WTC11 (cell line): ENCODE data around the gene RPL31. TPM values are rescaled to one million over a fixed set of nuclear protein-coding genes. Genes with fewer than 3 reads are reported as not detected.

Source experiments
- ATAC-seq: fragments of 200-7000 bp; cut with Tn5 transposase; 2 replicates; pipeline ENCODE4 v1.10.0; 2021; ENCODE audit warnings: mild to moderate bottlenecking, moderate library complexity
- CTCF ChIA-PET: fragments of 300-600 bp; sonication (Branson Sonifier 250); formaldehyde crosslinking; loops from one replicate; lab custom pipeline; 2021; ENCODE audit warnings: antibody characterized with exemption; lab: Charles Lee
- POLR2A ChIA-PET: fragments of 350-600 bp; sonication (Branson Sonifier 250); formaldehyde crosslinking; loops from one replicate; lab custom pipeline; 2021; ENCODE audit warnings: antibody characterized with exemption; lab: Charles Lee
- DNase-seq: peaks from one replicate; pipeline ENCODE4 v3.0.0; 2021; ENCODE audit warnings: low spot score
- H3K27ac Mint-ChIP-seq: 2 replicates; pipeline ENCODE4 v1.8.0; 2021; ENCODE audit warnings: mixed read lengths
- H3K27me3 Mint-ChIP-seq: 2 replicates; pipeline ENCODE4 v1.8.0; 2021; ENCODE audit warnings: low read depth, mild to moderate bottlenecking, moderate library complexity, mixed read lengths
- H3K36me3 Mint-ChIP-seq: 2 replicates; pipeline ENCODE4 v1.8.0; 2021; ENCODE audit warnings: mixed read lengths
- H3K4me1 Mint-ChIP-seq: 2 replicates; pipeline ENCODE4 v1.8.0; 2022; ENCODE audit warnings: mixed read lengths
- H3K4me3 Mint-ChIP-seq: 2 replicates; pipeline ENCODE4 v1.8.0; 2021; ENCODE audit warnings: mild to moderate bottlenecking, moderate library complexity, mixed read lengths
- H3K9me3 Mint-ChIP-seq: 2 replicates; pipeline ENCODE4 v1.8.0; 2021; ENCODE audit warnings: mixed read lengths
- CBFB ChIP-seq: sonication (generic); formaldehyde crosslinking; IDR thresholded peaks from 2 replicates; pipeline ENCODE4 v1.8.1; 2022; ENCODE audit warnings: mild to moderate bottlenecking, low read depth, missing genetic modification reagents
- ETV6 ChIP-seq: sonication (generic); formaldehyde crosslinking; IDR thresholded peaks from 2 replicates; pipeline ENCODE4 v1.8.1; 2022; ENCODE audit warnings: mild to moderate bottlenecking, missing genetic modification reagents
- GABPB1 ChIP-seq: sonication (generic); formaldehyde crosslinking; IDR thresholded peaks from 2 replicates; pipeline ENCODE4 v1.8.1; 2023; ENCODE audit warnings: mild to moderate bottlenecking, missing genetic modification reagents
- GRHL2 ChIP-seq: fragments of 250-450 bp; sonication (Bioruptor Pico); IDR thresholded peaks from 2 replicates; pipeline ENCODE4 v1.8.0; 2022; ENCODE audit warnings: mild to moderate bottlenecking, moderate library complexity; ENCODE audit not compliant: insufficient replicate concordance, severe bottlenecking
- RELA ChIP-seq: sonication (generic); formaldehyde crosslinking; IDR thresholded peaks from 2 replicates; pipeline ENCODE4 v1.8.1; 2022; ENCODE audit warnings: missing genetic modification reagents, mild to moderate bottlenecking, borderline replicate concordance
- SP1 ChIP-seq: sonication (generic); formaldehyde crosslinking; conservative IDR thresholded peaks from 2 replicates; pipeline ENCODE4 v1.8.1; 2022; ENCODE audit warnings: missing genetic modification reagents
- TCF7 ChIP-seq: sonication (generic); formaldehyde crosslinking; IDR thresholded peaks from 2 replicates; pipeline ENCODE4 v1.8.0; 2022; ENCODE audit warnings: mild to moderate bottlenecking, low read depth, missing genetic modification reagents, moderate library complexity
- TEAD1 ChIP-seq: sonication (generic); formaldehyde crosslinking; IDR thresholded peaks from 2 replicates; pipeline ENCODE4 v1.8.0; 2022; ENCODE audit warnings: mild to moderate bottlenecking, missing genetic modification reagents
- TP53 ChIP-seq: sonication (generic); formaldehyde crosslinking; IDR thresholded peaks from 2 replicates; pipeline ENCODE4 v1.8.1; 2023; ENCODE audit warnings: mild to moderate bottlenecking, missing genetic modification reagents
- ZNF263 ChIP-seq: sonication (generic); formaldehyde crosslinking; IDR thresholded peaks from 2 replicates; pipeline ENCODE4 v1.8.1; 2022; ENCODE audit warnings: low read depth, mild to moderate bottlenecking, moderate library complexity, missing genetic modification reagents
- ZNF317 ChIP-seq: sonication (generic); formaldehyde crosslinking; IDR thresholded peaks from 2 replicates; pipeline ENCODE4 v1.8.1; 2023; ENCODE audit warnings: low read depth, mild to moderate bottlenecking, moderate library complexity, missing genetic modification reagents, borderline replicate concordance
- ZNF416 ChIP-seq: fragments of 250-450 bp; sonication (Bioruptor Pico); IDR thresholded peaks from 2 replicates; pipeline ENCODE4 v1.9.0; 2021; ENCODE audit warnings: mild to moderate bottlenecking, inconsistent platforms
- total RNA-seq: library from RNA; stranded (reverse); gene quantifications from 3 replicates; pipeline ENCODE4 v1.2.3, GENCODE V29; 2021
- TF ChIP-seq, protein P1 (sequence below): fragments of 250-450 bp; sonication (Bioruptor Pico); IDR thresholded peaks from 2 replicates; pipeline ENCODE4 v1.9.0; 2021; ENCODE audit warnings: mild to moderate bottlenecking, borderline replicate concordance
- TF ChIP-seq, protein P2 (sequence below): sonication (generic); formaldehyde crosslinking; IDR thresholded peaks from 2 replicates; pipeline ENCODE4 v1.8.1; 2023; ENCODE audit warnings: mild to moderate bottlenecking, missing genetic modification reagents, moderate library complexity
- TF ChIP-seq, protein P3 (sequence below): sonication (generic); formaldehyde crosslinking; IDR thresholded peaks from 2 replicates; pipeline ENCODE4 v1.8.1; 2023; ENCODE audit warnings: mild to moderate bottlenecking, missing genetic modification reagents
- TF ChIP-seq, protein P4 (sequence below): fragments of 200-600 bp; IDR thresholded peaks from 2 replicates; pipeline ENCODE4 v1.8.0; 2022; ENCODE audit warnings: antibody characterized with exemption
- TF ChIP-seq, protein P5 (sequence below): sonication (generic); formaldehyde crosslinking; IDR thresholded peaks from 2 replicates; pipeline ENCODE4 v1.8.1; 2022; ENCODE audit warnings: mild to moderate bottlenecking, missing genetic modification reagents, moderate library complexity, borderline replicate concordance
- TF ChIP-seq, protein P6 (sequence below): sonication (generic); formaldehyde crosslinking; IDR thresholded peaks from 2 replicates; pipeline ENCODE4 v1.8.0; 2022; ENCODE audit warnings: missing genetic modification reagents
- TF ChIP-seq, protein P7 (sequence below): sonication (generic); formaldehyde crosslinking; conservative IDR thresholded peaks from 2 replicates; pipeline ENCODE4 v1.8.1; 2022; ENCODE audit warnings: mild to moderate bottlenecking, missing genetic modification reagents

Gene RPL31
- total RNA-seq, 1 experiment from 2014 or later = 1,590 TPM

DNA sequence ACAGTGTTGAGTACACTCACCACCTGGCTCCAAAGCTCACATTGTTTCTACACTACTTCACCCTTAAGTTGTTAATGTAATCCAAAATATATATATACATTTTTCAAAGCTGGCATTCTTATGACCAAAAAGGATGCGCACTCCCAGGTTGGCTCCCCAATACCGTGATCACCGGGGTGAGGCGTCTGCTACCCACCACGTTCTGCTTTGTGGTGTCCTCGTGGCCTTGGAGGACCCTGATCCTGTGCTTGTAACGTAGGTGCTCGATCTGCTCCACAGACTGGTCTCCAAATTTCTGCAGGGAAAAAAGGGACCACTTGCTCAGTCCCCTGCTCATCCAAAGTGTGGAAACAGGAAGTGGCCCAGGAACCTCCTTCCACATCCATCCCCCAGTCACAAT, 25.8 kb downstream of the RPL31 start:
- Mint-ChIP-seq H3K27ac (no peak overlapping the region), H3K27me3 (no peaks in the 10 kb centered on the region), H3K4me1 (peaks cover 15% of the 10 kb centered on the region)
- ATAC-seq = no peak
- TF ChIP-seq ZNF263 (CRISPR knock-in tag) = no peak
- TF ChIP-seq, protein P1, sequence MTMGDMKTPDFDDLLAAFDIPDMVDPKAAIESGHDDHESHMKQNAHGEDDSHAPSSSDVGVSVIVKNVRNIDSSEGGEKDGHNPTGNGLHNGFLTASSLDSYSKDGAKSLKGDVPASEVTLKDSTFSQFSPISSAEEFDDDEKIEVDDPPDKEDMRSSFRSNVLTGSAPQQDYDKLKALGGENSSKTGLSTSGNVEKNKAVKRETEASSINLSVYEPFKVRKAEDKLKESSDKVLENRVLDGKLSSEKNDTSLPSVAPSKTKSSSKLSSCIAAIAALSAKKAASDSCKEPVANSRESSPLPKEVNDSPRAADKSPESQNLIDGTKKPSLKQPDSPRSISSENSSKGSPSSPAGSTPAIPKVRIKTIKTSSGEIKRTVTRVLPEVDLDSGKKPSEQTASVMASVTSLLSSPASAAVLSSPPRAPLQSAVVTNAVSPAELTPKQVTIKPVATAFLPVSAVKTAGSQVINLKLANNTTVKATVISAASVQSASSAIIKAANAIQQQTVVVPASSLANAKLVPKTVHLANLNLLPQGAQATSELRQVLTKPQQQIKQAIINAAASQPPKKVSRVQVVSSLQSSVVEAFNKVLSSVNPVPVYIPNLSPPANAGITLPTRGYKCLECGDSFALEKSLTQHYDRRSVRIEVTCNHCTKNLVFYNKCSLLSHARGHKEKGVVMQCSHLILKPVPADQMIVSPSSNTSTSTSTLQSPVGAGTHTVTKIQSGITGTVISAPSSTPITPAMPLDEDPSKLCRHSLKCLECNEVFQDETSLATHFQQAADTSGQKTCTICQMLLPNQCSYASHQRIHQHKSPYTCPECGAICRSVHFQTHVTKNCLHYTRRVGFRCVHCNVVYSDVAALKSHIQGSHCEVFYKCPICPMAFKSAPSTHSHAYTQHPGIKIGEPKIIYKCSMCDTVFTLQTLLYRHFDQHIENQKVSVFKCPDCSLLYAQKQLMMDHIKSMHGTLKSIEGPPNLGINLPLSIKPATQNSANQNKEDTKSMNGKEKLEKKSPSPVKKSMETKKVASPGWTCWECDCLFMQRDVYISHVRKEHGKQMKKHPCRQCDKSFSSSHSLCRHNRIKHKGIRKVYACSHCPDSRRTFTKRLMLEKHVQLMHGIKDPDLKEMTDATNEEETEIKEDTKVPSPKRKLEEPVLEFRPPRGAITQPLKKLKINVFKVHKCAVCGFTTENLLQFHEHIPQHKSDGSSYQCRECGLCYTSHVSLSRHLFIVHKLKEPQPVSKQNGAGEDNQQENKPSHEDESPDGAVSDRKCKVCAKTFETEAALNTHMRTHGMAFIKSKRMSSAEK = no peak
- no peak for TF ChIP-seq RELA
- TF ChIP-seq, protein P2, sequence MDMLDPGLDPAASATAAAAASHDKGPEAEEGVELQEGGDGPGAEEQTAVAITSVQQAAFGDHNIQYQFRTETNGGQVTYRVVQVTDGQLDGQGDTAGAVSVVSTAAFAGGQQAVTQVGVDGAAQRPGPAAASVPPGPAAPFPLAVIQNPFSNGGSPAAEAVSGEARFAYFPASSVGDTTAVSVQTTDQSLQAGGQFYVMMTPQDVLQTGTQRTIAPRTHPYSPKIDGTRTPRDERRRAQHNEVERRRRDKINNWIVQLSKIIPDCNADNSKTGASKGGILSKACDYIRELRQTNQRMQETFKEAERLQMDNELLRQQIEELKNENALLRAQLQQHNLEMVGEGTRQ (CRISPR knock-in tag) = no peak
- no peak for TF ChIP-seq ETV6
- no peak for TF ChIP-seq TCF7 (CRISPR knock-in tag)
- TF ChIP-seq, protein P3, sequence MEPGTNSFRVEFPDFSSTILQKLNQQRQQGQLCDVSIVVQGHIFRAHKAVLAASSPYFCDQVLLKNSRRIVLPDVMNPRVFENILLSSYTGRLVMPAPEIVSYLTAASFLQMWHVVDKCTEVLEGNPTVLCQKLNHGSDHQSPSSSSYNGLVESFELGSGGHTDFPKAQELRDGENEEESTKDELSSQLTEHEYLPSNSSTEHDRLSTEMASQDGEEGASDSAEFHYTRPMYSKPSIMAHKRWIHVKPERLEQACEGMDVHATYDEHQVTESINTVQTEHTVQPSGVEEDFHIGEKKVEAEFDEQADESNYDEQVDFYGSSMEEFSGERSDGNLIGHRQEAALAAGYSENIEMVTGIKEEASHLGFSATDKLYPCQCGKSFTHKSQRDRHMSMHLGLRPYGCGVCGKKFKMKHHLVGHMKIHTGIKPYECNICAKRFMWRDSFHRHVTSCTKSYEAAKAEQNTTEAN (CRISPR knock-in tag) = no peak
- TF ChIP-seq ZNF317 (CRISPR knock-in tag) = no peak
- no peak for TF ChIP-seq SP1 (CRISPR knock-in tag)
- no peak for TF ChIP-seq GRHL2
- no peak for TF ChIP-seq CBFB (CRISPR knock-in tag)
- TF ChIP-seq, protein P4, sequence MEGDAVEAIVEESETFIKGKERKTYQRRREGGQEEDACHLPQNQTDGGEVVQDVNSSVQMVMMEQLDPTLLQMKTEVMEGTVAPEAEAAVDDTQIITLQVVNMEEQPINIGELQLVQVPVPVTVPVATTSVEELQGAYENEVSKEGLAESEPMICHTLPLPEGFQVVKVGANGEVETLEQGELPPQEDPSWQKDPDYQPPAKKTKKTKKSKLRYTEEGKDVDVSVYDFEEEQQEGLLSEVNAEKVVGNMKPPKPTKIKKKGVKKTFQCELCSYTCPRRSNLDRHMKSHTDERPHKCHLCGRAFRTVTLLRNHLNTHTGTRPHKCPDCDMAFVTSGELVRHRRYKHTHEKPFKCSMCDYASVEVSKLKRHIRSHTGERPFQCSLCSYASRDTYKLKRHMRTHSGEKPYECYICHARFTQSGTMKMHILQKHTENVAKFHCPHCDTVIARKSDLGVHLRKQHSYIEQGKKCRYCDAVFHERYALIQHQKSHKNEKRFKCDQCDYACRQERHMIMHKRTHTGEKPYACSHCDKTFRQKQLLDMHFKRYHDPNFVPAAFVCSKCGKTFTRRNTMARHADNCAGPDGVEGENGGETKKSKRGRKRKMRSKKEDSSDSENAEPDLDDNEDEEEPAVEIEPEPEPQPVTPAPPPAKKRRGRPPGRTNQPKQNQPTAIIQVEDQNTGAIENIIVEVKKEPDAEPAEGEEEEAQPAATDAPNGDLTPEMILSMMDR = no peak
- TF ChIP-seq, protein P5, sequence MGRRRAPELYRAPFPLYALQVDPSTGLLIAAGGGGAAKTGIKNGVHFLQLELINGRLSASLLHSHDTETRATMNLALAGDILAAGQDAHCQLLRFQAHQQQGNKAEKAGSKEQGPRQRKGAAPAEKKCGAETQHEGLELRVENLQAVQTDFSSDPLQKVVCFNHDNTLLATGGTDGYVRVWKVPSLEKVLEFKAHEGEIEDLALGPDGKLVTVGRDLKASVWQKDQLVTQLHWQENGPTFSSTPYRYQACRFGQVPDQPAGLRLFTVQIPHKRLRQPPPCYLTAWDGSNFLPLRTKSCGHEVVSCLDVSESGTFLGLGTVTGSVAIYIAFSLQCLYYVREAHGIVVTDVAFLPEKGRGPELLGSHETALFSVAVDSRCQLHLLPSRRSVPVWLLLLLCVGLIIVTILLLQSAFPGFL (CRISPR knock-in tag) = no peak
- TF ChIP-seq, protein P6, sequence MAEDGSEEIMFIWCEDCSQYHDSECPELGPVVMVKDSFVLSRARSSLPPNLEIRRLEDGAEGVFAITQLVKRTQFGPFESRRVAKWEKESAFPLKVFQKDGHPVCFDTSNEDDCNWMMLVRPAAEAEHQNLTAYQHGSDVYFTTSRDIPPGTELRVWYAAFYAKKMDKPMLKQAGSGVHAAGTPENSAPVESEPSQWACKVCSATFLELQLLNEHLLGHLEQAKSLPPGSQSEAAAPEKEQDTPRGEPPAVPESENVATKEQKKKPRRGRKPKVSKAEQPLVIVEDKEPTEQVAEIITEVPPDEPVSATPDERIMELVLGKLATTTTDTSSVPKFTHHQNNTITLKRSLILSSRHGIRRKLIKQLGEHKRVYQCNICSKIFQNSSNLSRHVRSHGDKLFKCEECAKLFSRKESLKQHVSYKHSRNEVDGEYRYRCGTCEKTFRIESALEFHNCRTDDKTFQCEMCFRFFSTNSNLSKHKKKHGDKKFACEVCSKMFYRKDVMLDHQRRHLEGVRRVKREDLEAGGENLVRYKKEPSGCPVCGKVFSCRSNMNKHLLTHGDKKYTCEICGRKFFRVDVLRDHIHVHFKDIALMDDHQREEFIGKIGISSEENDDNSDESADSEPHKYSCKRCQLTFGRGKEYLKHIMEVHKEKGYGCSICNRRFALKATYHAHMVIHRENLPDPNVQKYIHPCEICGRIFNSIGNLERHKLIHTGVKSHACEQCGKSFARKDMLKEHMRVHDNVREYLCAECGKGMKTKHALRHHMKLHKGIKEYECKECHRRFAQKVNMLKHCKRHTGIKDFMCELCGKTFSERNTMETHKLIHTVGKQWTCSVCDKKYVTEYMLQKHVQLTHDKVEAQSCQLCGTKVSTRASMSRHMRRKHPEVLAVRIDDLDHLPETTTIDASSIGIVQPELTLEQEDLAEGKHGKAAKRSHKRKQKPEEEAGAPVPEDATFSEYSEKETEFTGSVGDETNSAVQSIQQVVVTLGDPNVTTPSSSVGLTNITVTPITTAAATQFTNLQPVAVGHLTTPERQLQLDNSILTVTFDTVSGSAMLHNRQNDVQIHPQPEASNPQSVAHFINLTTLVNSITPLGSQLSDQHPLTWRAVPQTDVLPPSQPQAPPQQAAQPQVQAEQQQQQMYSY = no peak
- TF ChIP-seq ZNF416 (CRISPR knock-in tag) = no peak
- TF ChIP-seq TP53 (CRISPR knock-in tag) = no peak
- no peak for TF ChIP-seq GABPB1 (CRISPR knock-in tag)
- TF ChIP-seq, protein P7, sequence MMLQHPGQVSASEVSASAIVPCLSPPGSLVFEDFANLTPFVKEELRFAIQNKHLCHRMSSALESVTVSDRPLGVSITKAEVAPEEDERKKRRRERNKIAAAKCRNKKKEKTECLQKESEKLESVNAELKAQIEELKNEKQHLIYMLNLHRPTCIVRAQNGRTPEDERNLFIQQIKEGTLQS = no peak
- TF ChIP-seq TEAD1 (CRISPR knock-in tag) = no peak
- TF ChIP-seq, all 79 proteins: peak for 0
- DNase-seq = no peak
- ChIA-PET CTCF (interaction anchor here (1.0 to 1.9 kb wide), 6 partner anchors 9 to 190 kb away, joined by 5 to 12 read pairs (median 8); no protein-coding TSS in a partner anchor), POLR2A (no interaction called here)
- Mint-ChIP-seq H3K9me3 (peaks cover 16% of the 10 kb centered on the region; the same call in 1 of the 2 replicates), H3K36me3 (peaks cover 53% of the 10 kb centered on the region), H3K4me3 (no peak overlapping the region)
